ENCODE measurements around the gene KMT2D.

Gene KMT2D

DNA sequence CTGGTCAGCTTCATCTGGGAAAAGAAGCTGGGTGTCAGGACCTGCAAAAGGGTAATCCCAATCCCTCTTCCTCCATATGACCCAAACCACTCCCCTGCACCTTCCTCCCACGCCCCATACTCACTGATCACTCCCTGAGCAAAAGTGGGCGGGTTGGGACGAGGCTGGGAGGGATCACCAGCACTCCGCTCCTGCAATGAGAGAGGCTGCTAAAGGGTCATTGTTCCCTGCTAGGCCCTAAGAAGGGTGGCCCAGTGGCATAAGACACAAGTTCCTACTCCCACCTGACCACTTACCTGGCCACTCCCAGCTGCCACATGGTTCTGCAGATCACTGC, 26.3 kb downstream of the KMT2D start:
- DNase-seq (ENCODE audit: low read depth) = no peak

DNA sequence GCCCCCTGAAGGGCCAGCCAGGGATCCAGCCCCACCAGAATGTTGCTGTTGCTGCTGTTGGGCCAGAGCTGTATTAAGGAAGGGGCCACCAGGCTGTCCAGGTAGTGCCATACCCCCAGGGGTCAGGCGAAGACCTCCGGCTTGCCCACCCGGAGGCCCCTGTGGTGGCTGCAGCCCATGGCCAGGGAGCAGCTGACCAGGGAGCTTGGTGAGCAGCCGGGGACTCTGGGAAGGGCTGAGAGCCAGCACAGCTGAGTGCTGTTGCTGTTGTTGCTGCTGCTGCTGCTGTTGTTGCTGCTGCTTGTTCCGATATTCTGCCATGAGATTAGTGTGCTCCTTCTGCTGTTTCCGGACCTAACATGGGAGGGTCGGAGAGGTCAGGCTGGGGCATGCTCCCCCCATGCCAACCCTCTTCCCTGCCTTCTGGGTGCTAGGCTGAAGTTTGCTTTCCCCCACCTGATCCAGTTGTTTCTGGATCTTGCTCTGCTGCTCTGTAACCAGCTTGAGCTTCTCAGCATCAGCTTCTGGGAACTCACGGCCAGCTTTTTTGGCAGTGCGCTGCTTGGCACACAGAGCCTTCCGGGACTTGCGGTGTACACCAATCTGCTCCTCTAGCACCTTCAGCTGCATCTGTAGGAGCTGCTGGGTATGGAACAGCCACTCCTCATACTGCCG, 26.8 kb downstream of the KMT2D start:
- DNase-seq (ENCODE audit: low read depth) = no peak

DNA sequence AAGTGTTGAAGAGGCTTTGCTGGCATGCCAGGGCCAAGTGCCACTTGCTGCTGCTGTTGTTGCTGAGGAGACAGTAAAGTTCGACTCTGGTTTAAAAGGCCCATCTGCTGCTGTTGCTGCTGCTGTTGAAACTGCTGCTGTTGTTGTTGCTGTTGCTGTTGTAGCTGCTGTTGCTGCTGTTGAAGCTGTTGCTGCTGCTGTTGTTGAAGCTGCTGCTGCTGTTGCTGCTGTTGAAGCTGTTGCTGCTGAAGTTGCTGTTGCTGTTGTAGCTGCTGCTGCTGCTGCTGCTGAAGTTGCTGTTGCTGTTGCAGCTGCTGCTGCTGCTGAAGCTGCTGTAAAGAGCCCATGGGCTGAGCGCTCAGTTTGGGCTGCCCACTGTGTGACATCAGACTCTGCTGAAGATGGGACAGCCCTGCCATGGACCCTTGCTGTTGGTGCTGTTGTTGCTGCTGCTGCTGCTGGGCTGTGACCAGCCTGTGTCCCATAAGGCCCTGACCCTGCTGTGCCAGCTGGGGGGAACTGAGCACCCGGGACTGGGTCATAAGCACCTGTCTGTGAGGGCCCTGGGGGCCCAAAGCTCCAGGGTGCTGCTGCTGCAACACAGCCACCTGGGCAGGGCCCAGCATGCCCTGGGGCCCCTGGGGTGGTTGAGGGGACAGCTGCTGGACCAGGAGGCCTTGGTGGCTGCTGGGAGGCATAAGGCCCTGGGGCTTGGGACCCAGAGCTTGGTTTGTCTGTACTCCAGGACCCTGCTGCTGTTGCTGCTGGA, 27.7 kb downstream of the KMT2D start:
- no peak for DNase-seq (ENCODE audit: low read depth)

DNA sequence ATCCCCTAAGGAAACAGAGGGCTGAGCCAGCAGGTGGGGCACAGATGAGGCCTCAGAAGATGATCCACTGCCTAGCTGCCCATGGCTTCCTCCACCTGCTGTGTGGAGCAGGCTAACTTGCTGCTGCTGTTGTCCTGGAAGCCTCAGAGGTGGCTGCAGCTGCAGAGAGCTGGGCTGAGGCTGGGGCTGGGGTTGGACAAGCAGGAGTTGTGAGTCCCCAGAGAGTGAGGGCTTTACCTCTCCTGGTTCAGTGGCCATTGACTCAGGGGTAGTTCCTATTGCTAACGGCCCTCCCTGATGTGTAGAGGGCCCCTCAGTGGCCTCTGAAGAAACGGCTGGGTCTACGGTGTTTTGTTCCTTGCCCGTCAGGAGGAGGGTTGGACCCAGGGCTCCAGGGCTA, 28.3 kb downstream of the KMT2D start:
- DNase-seq (ENCODE audit: low read depth) = no peak

DNA sequence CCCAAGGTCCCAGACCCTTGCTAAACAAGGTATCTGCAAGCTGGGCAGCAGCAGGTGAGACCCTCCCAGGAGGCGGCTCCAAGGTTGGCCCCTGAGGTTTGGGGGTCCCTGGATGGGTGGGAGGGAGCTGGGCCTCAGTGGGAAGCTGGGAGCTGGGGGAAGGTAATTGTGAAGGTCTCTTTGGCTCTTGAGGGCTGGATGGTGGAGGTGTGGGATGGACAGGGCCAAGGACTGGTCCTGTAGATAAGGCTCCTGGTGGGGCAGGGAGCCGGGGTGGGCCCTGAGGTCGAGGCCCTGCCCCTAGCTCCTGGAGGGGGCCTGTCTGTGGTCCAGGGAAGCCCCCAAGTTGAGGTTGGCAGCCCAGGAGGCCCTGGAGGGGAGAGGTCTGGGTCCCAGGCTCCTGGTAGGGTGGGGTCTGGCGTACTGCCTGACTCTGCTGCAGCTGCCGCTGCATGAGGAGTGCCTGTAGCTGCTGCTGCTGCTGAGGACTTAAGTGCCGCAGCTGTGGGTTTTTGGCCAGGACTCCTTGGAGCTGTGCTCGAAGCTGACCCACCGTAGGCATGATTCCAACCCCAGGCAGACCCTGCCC, 28.9 kb downstream of the KMT2D start:
- DNase-seq (ENCODE audit: low read depth) = no peak

DNA sequence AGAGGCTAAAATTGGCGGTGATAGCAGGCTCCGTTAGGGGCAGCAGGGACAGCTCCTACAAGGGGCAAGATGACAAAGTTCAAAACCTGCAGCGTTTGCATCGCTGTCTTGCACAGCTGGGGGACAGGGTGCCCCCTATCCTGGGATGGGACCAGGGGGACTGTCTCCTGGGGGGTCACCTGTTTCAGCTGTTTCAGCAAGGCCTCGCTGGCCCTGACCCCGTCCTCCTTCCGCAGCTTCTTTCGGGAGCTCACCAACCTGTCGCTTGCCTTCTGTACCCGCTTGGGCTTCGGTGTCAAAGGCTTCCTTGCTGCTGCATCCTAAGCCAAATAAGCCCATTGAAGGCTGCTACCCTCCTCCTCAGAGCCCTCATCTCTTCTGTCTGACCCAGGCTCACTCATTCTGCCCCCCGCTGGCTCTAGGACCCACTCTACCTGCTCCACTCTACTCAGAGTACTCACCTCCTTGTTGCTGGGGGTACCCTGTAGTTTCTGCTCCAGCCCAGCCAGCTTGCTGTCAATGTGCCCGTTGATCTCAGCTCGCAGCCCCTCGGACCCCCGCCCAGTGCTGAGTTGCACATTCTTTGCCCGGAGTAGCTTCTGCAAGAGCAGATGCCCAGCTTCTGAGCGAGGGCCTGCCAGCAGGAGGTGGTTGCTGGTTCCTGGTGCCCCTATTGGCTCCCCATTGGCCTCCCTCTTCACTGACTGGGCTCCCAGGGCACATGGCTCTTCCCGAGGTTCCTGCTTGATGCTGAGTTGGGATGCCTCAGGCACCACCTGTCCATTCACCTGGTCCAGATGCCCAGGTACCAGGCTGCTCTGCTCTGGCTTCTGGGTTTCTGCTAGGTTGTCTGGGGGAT, 29.7 kb downstream of the KMT2D start:
- DNase-seq (ENCODE audit: low read depth) = no peak

DNA sequence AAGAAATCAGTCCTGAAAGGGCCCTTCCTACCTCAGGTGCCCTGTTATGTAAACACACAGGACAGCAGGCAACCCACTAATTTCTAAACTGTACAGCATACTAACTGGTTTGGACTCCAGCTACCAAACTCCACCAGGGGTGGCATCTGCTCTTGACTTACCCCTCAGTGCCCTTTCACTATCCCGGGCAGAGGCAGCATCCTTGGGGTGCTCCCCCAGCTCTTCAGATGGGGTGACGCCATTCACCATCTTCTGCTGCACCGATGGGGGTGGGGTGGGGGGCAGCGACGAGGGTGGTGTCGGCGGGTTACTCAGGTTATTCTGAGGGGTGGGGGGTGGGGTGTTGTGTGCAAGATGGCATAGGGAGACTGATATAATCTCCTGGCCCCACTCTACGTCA, 30.5 kb downstream of the KMT2D start:
- no peak for DNase-seq (ENCODE audit: low read depth)

DNA sequence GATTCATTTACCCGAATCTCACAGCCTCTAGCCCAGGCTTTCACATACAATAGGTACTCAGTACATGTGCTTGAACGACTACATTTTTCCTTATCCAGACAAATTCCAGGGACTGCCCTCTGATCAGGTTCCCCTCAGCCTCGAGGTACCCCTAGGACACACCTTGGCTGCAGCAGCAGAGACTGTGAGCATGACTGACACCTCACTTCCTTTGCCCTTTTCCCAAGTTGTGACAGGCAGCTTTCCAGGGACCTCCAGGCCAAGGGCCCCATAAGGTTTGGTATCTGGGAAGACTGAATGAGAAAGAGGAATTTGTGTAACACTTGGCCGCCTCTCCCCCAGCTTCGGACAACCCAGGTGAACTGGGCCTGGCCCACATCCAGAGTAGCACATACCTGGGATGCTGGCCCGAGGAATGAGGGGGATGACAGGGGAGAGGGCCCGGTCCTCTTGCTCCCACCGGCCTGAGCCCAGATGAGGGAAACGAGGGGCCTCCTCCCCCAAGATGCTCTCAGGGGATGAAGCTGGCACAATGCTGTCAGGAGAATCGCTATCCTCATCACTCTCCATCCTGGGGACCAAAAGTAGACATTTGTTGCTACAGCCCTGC, 31.8 kb downstream of the KMT2D start:
- no peak for DNase-seq (ENCODE audit: low read depth)

DNA sequence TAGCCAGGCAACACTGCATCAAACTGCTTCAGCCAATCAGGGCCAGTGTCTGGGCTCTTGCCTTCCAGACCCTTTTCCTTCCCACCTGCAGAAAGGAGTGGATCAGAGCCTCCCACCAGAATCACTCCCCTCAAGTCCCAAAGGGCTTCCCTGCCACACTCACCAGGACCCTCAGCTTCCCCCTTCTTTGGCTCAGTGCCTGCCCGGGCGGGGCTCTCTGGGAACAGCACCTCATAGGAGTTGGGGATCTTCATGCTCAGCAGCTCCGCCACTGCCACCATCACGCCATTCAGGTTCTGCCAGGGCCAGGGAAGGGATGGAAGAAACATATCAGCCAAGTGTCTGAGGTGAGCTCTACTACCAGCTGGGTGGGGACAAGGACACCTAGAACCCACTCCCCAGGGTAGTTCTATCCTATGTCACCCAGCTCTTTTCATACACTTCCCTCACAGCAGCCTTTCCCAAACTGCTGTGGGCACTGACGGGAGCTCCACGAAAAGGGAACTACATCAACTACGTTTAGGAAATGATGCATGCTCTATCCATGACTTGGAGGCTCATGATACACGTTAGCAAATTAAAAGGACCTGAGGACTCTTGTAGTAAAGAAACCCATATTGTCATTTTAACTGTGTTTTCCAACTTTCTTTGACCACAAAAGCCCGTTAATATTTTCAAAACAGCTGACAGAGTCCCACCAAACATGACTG, 32.6 kb downstream of the KMT2D start:
- no peak for DNase-seq (ENCODE audit: low read depth)

DNA sequence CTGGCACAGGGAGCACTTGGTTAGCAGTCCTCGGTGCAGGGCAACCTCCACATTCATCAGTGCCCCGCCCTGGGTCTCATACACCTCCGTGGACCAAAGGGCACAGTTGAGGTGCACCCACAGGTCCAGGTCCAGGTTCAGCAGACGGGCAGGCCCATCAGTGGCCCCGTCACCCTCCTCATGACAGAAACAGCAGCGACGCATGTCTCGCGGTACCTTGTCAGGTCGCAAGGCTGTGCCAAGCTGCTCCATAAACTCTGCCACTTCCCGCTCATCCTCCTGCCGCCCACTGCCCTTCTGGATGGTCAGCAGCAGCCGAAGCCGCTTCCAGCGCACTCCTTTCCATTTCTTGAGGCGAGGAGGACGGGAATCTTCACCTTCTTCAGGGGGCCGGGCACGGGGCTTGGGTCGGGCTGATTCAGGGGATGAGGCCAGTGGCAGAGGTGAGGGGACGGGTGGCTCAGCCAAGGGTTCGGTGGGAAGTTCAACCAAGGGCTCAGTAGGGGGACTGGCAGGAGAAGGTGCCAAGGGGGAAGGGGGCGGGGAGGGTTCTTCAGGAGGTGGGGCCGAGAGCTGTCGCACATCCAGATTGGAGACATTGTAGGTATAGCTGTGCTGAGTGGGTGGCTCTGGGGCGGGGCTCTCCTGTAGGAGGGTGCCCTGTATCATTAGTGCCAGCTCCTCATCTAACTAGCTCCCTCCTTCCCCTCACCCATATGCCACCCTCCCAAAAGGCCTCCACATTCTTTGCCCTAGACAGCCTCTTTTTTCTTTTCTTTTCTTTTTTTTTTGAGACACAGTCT, 33.7 kb downstream of the KMT2D start:
- DNase-seq (ENCODE audit: low read depth) = no peak

DNA sequence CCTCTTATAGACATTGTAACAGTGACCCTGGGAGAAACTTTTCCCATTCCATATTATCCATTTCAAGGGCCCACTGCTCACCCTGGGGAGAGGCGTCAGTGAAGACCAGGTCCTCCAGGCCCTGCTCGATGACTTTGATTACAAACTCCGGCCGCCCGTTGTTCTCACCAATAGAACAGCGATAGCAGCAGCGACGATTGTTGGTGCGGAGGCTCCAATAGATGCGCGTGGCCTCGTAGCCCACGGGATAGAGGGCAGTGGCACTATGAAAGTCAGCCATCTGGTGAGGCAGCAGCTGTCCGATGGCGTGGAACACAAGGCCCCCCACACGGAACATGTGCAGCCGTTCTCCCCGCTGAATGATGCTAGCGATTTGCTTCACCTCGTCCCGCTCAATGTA, 34.5 kb downstream of the KMT2D start:
- DNase-seq (ENCODE audit: low read depth) = no peak

DNA sequence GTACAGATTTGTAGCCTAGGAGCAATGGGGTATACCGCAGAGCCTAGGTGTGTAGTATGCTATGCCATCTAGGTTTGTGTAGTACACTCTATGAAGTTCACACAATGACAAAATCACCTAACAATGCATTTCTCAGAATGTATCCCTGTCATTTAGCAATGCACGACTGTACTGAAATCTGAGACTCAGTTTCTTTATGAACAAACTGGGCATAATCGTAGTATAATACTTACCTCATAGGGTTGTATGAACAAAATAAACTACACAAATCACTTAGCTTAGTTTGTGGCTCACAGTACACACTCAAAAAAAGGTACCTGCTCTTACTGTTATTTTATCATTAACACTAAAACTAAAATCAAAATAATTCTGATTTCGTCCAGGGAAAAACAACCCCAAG, 35.1 kb downstream of the KMT2D start:
- DNase-seq (ENCODE audit: low read depth) = no peak

DNA sequence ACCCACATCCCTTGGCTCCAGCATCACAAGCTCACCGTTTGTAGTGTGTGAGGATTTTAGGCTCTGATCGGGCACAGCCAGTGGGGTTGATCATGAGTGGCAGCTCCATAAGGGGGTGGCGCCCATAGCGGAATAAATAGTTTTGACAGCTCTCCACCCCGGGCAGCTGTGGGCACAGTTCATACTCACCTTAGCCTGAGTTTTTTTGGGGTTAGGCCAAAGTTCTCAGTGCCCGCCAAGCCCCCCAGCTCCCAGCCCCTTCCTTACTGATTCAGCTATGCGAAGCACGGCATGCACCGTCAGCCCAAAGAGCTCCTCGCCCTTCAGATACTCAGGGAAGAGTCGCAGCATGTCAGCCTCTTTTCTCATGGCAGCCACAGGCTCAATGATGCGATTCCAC, 36.1 kb downstream of the KMT2D start:
- no peak for DNase-seq (ENCODE audit: low read depth)

DNA sequence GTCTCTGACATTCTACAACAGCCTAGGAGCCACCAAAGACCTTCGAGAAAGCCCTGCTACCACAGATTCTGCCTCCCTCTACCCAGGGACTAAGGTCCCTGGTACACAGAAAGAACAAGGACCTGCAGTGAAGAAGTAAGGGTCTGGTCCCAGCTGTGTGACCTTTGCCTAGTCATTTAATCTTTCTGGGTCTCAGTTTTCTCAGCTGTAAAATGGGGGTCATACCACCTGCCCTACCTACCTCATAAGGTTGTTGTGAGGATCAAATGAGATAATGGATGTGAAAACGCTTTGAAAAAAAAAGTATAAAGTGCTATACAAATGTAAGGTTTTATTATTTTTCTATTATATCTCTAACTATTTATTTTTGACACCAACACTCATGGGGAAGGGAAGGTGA, 36.8 kb downstream of the KMT2D start:
- DNase-seq (ENCODE audit: low read depth) = no peak

DNA sequence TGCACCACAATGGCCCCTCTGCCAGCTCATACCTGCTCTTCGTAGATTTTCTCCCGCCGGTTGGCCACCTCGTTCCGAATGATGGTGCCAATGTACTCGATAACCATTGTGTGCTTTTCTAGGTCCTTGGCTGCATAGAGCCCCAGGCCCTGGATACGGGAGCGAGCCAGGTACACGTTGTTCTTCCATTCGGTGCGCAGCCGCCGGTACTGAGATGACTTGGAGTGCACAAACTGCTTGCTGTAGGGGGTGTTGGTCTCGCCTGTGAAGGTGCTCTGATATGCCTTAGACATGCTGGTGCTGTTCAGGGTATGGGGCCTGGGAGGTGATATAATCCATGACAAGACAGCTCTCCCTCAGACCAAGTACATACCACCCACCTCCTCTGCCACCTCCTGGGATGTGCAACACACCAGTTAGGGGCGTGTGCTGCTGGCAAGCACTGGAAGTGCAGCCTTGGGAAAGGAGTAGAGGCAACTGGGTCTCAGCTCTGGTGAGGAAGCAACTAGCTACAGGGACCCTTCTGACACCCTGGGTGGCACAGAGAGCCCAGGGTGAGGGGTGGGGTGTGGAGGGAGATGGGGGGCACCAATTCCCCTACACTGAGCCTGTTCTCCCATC, 37.9 kb downstream of the KMT2D start:
- DNase-seq (ENCODE audit: low read depth) = no peak

DNA sequence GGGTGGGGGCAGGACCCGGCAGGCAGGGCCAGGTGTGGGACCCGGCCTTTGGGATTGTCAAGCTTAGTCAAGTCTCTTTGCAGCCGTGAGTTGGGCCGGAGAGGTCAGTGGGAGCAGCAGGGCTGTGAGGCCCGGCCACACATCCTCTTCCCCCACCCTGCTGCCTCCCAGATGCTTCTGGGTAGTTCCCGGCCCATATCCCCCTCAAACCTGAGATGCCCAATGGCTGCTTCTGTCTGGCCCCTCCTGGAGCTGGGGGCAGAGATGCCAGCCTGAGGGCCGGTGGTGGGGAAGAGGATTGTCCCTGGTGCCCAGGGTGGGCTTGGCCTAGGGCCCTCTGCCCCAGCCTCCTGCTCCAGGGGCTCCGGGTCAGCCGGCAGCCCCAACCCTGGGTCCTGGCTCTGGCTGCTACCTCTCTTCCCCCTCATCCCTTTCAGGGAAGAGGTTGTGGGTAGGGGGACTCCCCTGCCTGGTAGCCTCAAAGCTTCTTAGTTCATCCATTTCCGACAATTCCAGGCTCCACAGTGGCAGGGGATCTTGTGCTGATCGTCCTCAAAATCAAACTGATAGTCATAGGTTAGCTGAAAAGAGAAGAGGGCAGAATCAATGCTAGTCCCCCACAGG, 39.2 kb downstream of the KMT2D start:
- DNase-seq (ENCODE audit: low read depth) = no peak

DNA sequence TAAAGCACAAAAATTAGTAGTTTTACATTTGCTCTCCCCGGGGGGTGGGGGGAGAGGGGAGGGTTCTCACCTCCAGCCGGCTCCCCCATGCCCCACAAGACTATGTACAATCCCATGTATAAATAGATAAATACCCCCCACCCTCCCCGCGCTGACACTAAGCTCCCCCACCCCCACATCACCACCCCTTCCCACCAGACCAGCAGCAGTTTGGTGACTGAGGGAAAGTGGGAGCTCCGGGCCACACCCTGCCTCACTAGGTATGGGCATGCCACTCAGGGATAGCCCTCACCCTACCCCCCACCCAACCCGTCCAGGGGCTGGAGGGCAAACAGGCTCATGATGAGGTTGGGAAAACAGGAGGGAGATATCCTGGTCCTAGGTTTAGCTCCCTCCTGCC, 40.2 kb downstream of the KMT2D start:
- DNase-seq (ENCODE audit: low read depth) = no peak

DNA sequence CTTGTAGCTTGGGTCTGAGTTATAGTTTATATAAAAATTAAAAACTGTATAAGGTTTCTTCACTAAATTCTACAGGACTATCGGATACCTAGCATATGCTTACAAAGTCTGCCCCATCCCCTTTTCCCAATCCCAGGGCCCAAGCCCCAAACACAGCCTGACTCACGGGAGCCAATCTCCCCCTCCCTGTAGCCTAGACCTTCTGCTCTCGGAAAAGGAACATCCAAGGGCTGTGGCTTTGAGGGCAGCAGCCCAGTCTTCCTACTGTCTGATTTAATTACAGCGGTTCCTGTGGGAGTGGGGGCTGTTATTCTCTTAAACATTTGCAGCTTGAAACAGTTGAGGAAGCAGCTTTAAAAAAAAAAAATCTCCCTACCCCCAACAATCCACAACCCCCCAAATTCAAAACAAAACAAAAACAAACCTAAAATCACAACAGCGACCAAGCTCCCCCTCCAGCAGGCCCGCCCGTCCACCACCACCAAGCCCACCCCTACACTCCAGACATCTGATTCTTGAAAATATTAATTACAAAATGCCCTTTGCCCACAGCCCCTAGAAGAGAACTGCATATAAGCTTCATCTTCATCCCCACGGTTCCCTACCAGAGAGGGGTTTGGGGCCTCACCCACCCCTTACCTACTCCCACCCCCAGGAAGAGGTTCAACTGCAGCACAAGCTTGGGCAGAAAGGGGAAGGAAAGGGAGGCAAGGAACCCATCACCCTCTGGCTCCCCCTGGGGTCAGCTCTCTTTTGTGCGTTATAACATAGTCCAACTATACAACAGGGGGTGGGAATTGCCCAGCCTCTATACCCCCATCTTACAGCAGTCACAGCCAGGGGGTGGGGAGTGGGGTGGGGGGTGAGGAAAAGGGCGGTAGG, 40.9 kb downstream of the KMT2D start:
- no peak for DNase-seq (ENCODE audit: low read depth)

DNA sequence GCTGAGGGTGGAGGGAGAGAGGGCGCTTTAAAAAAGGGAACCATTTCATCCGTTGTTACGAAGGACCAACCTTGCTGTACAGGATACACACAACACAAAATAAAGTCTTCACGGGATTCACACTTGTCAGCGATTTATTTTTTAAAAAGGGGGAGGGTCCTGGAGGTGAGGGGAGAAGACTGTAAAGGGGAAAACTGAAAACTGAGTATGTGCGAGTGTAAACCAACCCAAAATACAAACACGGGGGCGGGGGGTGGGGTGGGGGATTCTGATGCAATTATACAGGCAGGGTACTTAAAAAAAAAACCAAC, 41.5 kb downstream of the KMT2D start:
- no peak for DNase-seq (ENCODE audit: low read depth)
